ENCODE results near the gene DOCK10. TPM values are rescaled to one million over a fixed set of nuclear protein-coding genes. Genes with fewer than 3 reads are reported as not detected.

The DOCK10 gene
- total and polyA plus RNA-seq, 2 donors (not counting 3 experiments of a cell fraction or from before 2014, with no cell fraction given), result 5.8 to 23.0 TPM

GRCh38 chr2:224802407-224802806 lies 239.9 kb downstream of the DOCK10 start:
- Histone ChIP-seq H3K4me3 (replicated peaks in 1 of 3; ENCODE audit: insufficient read depth in 1 of 3, low read depth in 1 of 3, low read length in 3 of 3) (no peak overlapping the region), H3K27ac (ENCODE audit: insufficient read depth, low read depth, low read length) (peak overlapping the region; percentile 83), H3K27me3 (ENCODE audit: control insufficient read depth in 2 of 2, insufficient read depth in 2 of 2, low read length in 2 of 2) (no peaks in the 10 kb centered on the region), H3K9ac (replicated peaks; ENCODE audit: extremely low read depth, insufficient read depth, low read length) (no peak overlapping the region), H3K9me1 (replicated peaks; ENCODE audit: control insufficient read depth, extremely low read depth, insufficient read depth, low read length) (no peaks in the 10 kb centered on the region), H4K20me1 (replicated peaks; ENCODE audit: control insufficient read depth, extremely low read depth, insufficient read depth, low read length) (no peaks in the 10 kb centered on the region), H3K4me1 (ENCODE audit: control insufficient read depth, extremely low read depth, insufficient read depth, low read length) (peaks cover 13% of the 10 kb centered on the region), H3K4me2 (ENCODE audit: insufficient read depth, low read length) (peak overlapping the region; percentile 19), H3K9me3 (replicated peaks; ENCODE audit: control insufficient read depth, insufficient read depth, low read length) (no peaks in the 10 kb centered on the region), H3K36me3 (ENCODE audit: control insufficient read depth in 2 of 2, extremely low read depth in 1 of 2, insufficient read depth in 2 of 2, low read length in 2 of 2) (peaks cover 0 to 12% of the 10 kb centered on the region in 2 experiments), H3K79me2 (ENCODE audit: control insufficient read depth, insufficient read depth, low read length) (no peaks in the 10 kb centered on the region), H2AFZ (ENCODE audit: low read depth, low read length) (no peak overlapping the region)
- DNase-seq (ENCODE audit: low read depth, low spot score) (peak; percentile 69), FAIRE-seq (peak; percentile 83)
- BruUV-seq (replicated peaks), result no TSS peak
- TF ChIP-seq FOS (IDR thresholded peaks at IDR 0.05; ENCODE audit: borderline replicate concordance, insufficient read depth, low read length) (peak; percentile 71), JUN (IDR thresholded peaks at IDR 0.05; ENCODE audit: borderline replicate concordance, insufficient read depth, insufficient read length, low read depth) (peak; percentile 83)
- TF ChIP-seq, protein P1, sequence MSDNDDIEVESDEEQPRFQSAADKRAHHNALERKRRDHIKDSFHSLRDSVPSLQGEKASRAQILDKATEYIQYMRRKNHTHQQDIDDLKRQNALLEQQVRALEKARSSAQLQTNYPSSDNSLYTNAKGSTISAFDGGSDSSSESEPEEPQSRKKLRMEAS (IDR thresholded peaks at IDR 0.05; ENCODE audit: insufficient read depth, insufficient read length), result no peak
- TF ChIP-seq, protein P2, sequence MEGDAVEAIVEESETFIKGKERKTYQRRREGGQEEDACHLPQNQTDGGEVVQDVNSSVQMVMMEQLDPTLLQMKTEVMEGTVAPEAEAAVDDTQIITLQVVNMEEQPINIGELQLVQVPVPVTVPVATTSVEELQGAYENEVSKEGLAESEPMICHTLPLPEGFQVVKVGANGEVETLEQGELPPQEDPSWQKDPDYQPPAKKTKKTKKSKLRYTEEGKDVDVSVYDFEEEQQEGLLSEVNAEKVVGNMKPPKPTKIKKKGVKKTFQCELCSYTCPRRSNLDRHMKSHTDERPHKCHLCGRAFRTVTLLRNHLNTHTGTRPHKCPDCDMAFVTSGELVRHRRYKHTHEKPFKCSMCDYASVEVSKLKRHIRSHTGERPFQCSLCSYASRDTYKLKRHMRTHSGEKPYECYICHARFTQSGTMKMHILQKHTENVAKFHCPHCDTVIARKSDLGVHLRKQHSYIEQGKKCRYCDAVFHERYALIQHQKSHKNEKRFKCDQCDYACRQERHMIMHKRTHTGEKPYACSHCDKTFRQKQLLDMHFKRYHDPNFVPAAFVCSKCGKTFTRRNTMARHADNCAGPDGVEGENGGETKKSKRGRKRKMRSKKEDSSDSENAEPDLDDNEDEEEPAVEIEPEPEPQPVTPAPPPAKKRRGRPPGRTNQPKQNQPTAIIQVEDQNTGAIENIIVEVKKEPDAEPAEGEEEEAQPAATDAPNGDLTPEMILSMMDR (IDR thresholded peaks at IDR 0.05; ENCODE audit: extremely low read depth in 1 of 2, insufficient read depth in 1 of 2, low read depth in 1 of 2, low read length in 2 of 2), result no peak
- CTCF ChIA-PET, result interaction anchor here (2.3 kb wide), 1 partner anchor 198 kb away, joined by 7 read pairs; no protein-coding TSS in a partner anchor
- dilution Hi-C loops (cut with MboI; ENCODE audit: extremely low pct_ligation_motif_present, low sequenced_read_pairs) (no loop called here), intact Hi-C loops (cut with micrococcal nuclease) (loop anchor here (2.0 kb wide), 1 partner anchor 34 kb away; no protein-coding TSS in a partner anchor)
- POLR2A ChIA-PET, result no interaction called here

- FAIRE-seq (no peak), DNase-seq (ENCODE audit: low read depth, low spot score) (no peak)
- no peak overlapping the region for H3K4me2 ChIP-seq (ENCODE audit: insufficient read depth, low read length)
- no peaks in the 10 kb centered on the region for H3K9me3 ChIP-seq (replicated peaks; ENCODE audit: control insufficient read depth, insufficient read depth, low read length)
- H3K36me3 ChIP-seq (ENCODE audit: control insufficient read depth in 2 of 2, extremely low read depth in 1 of 2, insufficient read depth in 2 of 2, low read length in 2 of 2), result peaks cover 0 to 13% of the 10 kb centered on the region in 2 experiments
- TF ChIP-seq FOS (IDR thresholded peaks at IDR 0.05; ENCODE audit: borderline replicate concordance, insufficient read depth, low read length), result no peak
- no peak for TF ChIP-seq POLR2A (IDR thresholded peaks at IDR 0.05; ENCODE audit: low read depth, low read length)
- TF ChIP-seq, protein P2 (IDR thresholded peaks at IDR 0.05; ENCODE audit: extremely low read depth in 1 of 2, insufficient read depth in 1 of 2, low read depth in 1 of 2, low read length in 2 of 2), result no peak
- TF ChIP-seq POLR2AphosphoS5 (IDR thresholded peaks at IDR 0.05; ENCODE audit: insufficient read depth, low read depth, low read length), result no peak
- no peak for TF ChIP-seq GATA2 (IDR thresholded peaks at IDR 0.05; ENCODE audit: insufficient read depth, insufficient read length, low read depth, low read length)
- no peak for TF ChIP-seq JUN (IDR thresholded peaks at IDR 0.05; ENCODE audit: borderline replicate concordance, insufficient read depth, insufficient read length, low read depth)
- TF ChIP-seq, protein P1 (IDR thresholded peaks at IDR 0.05; ENCODE audit: insufficient read depth, insufficient read length), result no peak
- TF ChIP-seq MYC (IDR thresholded peaks at IDR 0.05; ENCODE audit: low read depth, low read length), result no peak
- no peak for TF ChIP-seq EZH2 (IDR thresholded peaks at IDR 0.05; ENCODE audit: borderline replicate concordance, low read depth, low read length, severe bottlenecking)
- no peaks in the 10 kb centered on the region for H3K27me3 ChIP-seq (ENCODE audit: control insufficient read depth in 2 of 2, insufficient read depth in 2 of 2, low read length in 2 of 2)
- H3K9ac ChIP-seq (replicated peaks; ENCODE audit: extremely low read depth, insufficient read depth, low read length), result no peak overlapping the region
- ChIA-PET CTCF (interaction anchor here (2.3 kb wide), 1 partner anchor 199 kb away, joined by 7 read pairs; no protein-coding TSS in a partner anchor), POLR2A (no interaction called here)
- dilution Hi-C loops (cut with MboI; ENCODE audit: extremely low pct_ligation_motif_present, low sequenced_read_pairs), result no loop called here
- no peak overlapping the region for H3K27ac ChIP-seq (ENCODE audit: insufficient read depth, low read depth, low read length)
- no peak overlapping the region for H3K4me3 ChIP-seq (replicated peaks in 1 of 3; ENCODE audit: insufficient read depth in 1 of 3, low read depth in 1 of 3, low read length in 3 of 3)
- H3K4me1 ChIP-seq (ENCODE audit: control insufficient read depth, extremely low read depth, insufficient read depth, low read length), result peaks cover 13% of the 10 kb centered on the region
- H4K20me1 ChIP-seq (replicated peaks; ENCODE audit: control insufficient read depth, extremely low read depth, insufficient read depth, low read length), result no peaks in the 10 kb centered on the region
- no peak overlapping the region for H2AFZ ChIP-seq (ENCODE audit: low read depth, low read length)
- intact Hi-C loops (cut with micrococcal nuclease), result no loop called here
- no peaks in the 10 kb centered on the region for H3K9me1 ChIP-seq (replicated peaks; ENCODE audit: control insufficient read depth, extremely low read depth, insufficient read depth, low read length)
- H3K79me2 ChIP-seq (ENCODE audit: control insufficient read depth, insufficient read depth, low read length), result no peaks in the 10 kb centered on the region
- no TSS peak for BruUV-seq (replicated peaks)
These were observed 240.9 kb downstream of the DOCK10 start for GRCh38 chr2:224801360-224801759.
